HEK293 (cell line): ENCODE results near the gene NUP160.

Experiments used
- CTCF ChIP-seq: fragments of 450-650 bp; formaldehyde crosslinking; IDR thresholded peaks from 2 replicates; pipeline ENCODE4 v1.5.1; 2016; ENCODE audit warnings: missing biosample characterization, missing genetic modification characterization
- IKZF3 ChIP-seq: fragments of 450-650 bp; IDR thresholded peaks from 2 replicates; pipeline ENCODE4 v1.5.0; 2018; ENCODE audit warnings: missing biosample characterization, mild to moderate bottlenecking, missing genetic modification characterization, moderate library complexity
- PRDM1 ChIP-seq: fragments of 450-650 bp; formaldehyde crosslinking; IDR thresholded peaks from 2 replicates; pipeline ENCODE4; 2016; ENCODE audit warnings: missing biosample characterization, missing genetic modification characterization
- YY1 ChIP-seq: fragments of 450-650 bp; formaldehyde crosslinking; IDR thresholded peaks from 2 replicates; pipeline ENCODE4 v1.5.1; 2018; ENCODE audit warnings: missing biosample characterization, missing genetic modification characterization
- ZNF114 ChIP-seq: fragments of 450-650 bp; formaldehyde crosslinking; IDR thresholded peaks from 2 replicates; pipeline ENCODE4 v1.5.0; 2017; ENCODE audit warnings: missing biosample characterization, missing genetic modification characterization
- ZNF555 ChIP-seq: fragments of 450-650 bp; formaldehyde crosslinking; conservative IDR thresholded peaks from 2 replicates; pipeline ENCODE4 v1.5.1; 2017; ENCODE audit warnings: missing biosample characterization, mild to moderate bottlenecking, missing genetic modification characterization, inconsistent platforms

GRCh38 chr11:47791774-47792430 lies 56.2 kb downstream of the NUP160 start:
- no peak for TF ChIP-seq ZNF555 (tag by site-specific recombination)
- no peak for TF ChIP-seq CTCF (tag by site-specific recombination)
- TF ChIP-seq ZNF114 (tag by site-specific recombination): no peak
- no peak for TF ChIP-seq PRDM1 (tag by site-specific recombination)
- no peak for TF ChIP-seq IKZF3 (tag by site-specific recombination)
- no peak for TF ChIP-seq YY1
